Measurements from ENCODE around the gene TRIM7.

Gene TRIM7

GRCh38 chr5:181223058-181223728 lies 18.2 kb upstream of the TRIM7 start, which contains the start of gene TRIM41:
Gene TRIM41, plus strand, starts transcription at chr5:181223281. Its CDS starts 719 bp downstream, at chr5:181224000.
- TF ChIP-seq, protein P1, sequence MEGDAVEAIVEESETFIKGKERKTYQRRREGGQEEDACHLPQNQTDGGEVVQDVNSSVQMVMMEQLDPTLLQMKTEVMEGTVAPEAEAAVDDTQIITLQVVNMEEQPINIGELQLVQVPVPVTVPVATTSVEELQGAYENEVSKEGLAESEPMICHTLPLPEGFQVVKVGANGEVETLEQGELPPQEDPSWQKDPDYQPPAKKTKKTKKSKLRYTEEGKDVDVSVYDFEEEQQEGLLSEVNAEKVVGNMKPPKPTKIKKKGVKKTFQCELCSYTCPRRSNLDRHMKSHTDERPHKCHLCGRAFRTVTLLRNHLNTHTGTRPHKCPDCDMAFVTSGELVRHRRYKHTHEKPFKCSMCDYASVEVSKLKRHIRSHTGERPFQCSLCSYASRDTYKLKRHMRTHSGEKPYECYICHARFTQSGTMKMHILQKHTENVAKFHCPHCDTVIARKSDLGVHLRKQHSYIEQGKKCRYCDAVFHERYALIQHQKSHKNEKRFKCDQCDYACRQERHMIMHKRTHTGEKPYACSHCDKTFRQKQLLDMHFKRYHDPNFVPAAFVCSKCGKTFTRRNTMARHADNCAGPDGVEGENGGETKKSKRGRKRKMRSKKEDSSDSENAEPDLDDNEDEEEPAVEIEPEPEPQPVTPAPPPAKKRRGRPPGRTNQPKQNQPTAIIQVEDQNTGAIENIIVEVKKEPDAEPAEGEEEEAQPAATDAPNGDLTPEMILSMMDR (IDR thresholded peaks at IDR 0.05; ENCODE audit: low read length, missing control alignments), result peak; percentile 16
- peak within 1 kb of the TSS; percentile 89 for H3K4me3 ChIP-seq (replicated peaks; ENCODE audit: low read depth, low read length)
- peak; percentile 99 for DNase-seq (ENCODE audit: low read depth)

- TF ChIP-seq, protein P1 (IDR thresholded peaks at IDR 0.05; ENCODE audit: low read length, missing control alignments), result no peak
- DNase-seq (ENCODE audit: low read depth), result no peak
- H3K4me3 ChIP-seq (replicated peaks; ENCODE audit: low read depth, low read length), result peak overlapping the region; percentile 89
Measured at GRCh38 chr5:181222630-181223057, 17.6 kb upstream of the TRIM7 start.

- TF ChIP-seq, protein P1 (IDR thresholded peaks at IDR 0.05; ENCODE audit: low read length, missing control alignments), result no peak
- peak overlapping the region; percentile 89 for H3K4me3 ChIP-seq (replicated peaks; ENCODE audit: low read depth, low read length)
- DNase-seq (ENCODE audit: low read depth), result peak; percentile 92
Measured at GRCh38 chr5:181221792-181222629, 17.0 kb upstream of the TRIM7 start.

DNA sequence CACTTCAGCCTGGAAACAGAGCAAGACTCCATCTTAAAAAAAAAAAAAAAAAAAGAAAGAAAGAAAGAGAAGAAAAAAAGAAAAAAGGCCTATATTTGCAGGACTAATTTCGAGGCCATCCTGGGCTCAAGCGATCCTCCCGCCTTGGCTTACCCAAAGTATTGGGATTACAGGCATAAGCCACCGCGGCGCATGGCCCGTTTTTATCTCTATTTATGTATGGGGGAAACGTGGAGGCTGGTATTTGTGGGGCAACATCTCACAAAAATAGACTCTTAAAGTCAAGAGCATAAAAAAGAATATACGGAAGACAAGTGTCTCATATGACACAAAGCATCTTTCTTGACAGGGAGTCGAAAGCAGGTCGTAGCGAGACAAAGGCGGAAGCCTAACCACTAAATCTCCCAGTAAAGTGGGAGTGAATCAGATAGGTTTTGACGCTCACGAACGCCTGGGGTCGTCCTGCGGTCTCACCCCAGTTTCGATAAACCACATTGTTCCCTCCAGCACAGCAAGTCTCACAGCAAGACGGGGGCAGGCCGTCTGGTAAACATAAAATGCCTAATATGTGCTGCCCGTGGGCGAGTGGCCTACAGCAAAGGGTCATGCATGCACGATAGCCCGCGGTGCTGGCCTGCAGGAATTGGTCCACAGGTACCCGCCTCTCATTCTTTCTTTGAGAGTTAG lies 16.3 kb upstream of the TRIM7 start:
- H3K4me3 ChIP-seq (replicated peaks; ENCODE audit: low read depth, low read length), result peak overlapping the region; percentile 89
- DNase-seq (ENCODE audit: low read depth), result no peak
- TF ChIP-seq, protein P1 (IDR thresholded peaks at IDR 0.05; ENCODE audit: low read length, missing control alignments), result no peak

DNA sequence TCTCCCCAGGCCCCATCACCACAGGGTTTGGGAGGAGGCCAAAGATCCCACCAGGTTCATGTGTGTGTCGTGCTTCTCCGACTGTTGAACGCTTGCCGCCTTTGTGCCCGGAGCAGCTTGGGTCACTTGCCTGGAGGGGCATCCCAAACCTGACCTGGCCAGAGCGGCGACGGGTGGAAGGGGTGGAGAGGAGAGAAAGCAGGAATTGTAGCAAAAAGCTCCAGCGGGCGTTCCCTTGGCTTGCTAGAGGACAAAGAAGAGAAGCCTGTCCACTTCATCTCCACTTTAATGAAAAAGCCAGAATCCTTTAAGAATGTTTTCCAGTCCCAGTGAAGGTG lies 15.2 kb upstream of the TRIM7 start:
- no peak overlapping the region for H3K4me3 ChIP-seq (replicated peaks; ENCODE audit: low read depth, low read length)
- TF ChIP-seq, protein P1 (IDR thresholded peaks at IDR 0.05; ENCODE audit: low read length, missing control alignments), result no peak
- DNase-seq (ENCODE audit: low read depth), result no peak

- TF ChIP-seq, protein P1 (IDR thresholded peaks at IDR 0.05; ENCODE audit: low read length, missing control alignments), result no peak
- no peak overlapping the region for H3K4me3 ChIP-seq (replicated peaks; ENCODE audit: low read depth, low read length)
- DNase-seq (ENCODE audit: low read depth), result no peak
Measured at GRCh38 chr5:181219262-181220177, 14.5 kb upstream of the TRIM7 start.
